Vagina (tissue), 2 donors: ENCODE results near the gene BNC2.

Source experiments
- POLR2A ChIP-seq, 2 donors: fragments of 450-650 bp; IDR thresholded peaks; one replicate each; pipeline ENCODE4 v1.6.1; 2017; ENCODE audit warnings: antibody characterized with exemption in 2 of 2, mild to moderate bottlenecking in 2 of 2, moderate library complexity in 2 of 2
- POLR2AphosphoS5 ChIP-seq, 2 donors: sonication (generic); formaldehyde crosslinking; IDR thresholded peaks; one replicate each; pipeline ENCODE4 v1.9.0; 2017; ENCODE audit warnings: antibody characterized with exemption in 2 of 2, mild to moderate bottlenecking in 2 of 2, low read depth in 1 of 2; ENCODE audit not compliant: insufficient read depth in 1 of 2
- TF ChIP-seq, protein P1 (sequence below), 3 experiments: fragments of 450-650 bp in 2 of 3; fragments of 200-600 bp in 1 of 3; sonication (generic) in 1 of 3; IDR thresholded peaks; one replicate each; pipeline ENCODE4 v1.5.1; 2017 to 2019; ENCODE audit warnings: antibody characterized with exemption in 3 of 3, mild to moderate bottlenecking in 2 of 3, moderate library complexity in 2 of 3

DNA sequence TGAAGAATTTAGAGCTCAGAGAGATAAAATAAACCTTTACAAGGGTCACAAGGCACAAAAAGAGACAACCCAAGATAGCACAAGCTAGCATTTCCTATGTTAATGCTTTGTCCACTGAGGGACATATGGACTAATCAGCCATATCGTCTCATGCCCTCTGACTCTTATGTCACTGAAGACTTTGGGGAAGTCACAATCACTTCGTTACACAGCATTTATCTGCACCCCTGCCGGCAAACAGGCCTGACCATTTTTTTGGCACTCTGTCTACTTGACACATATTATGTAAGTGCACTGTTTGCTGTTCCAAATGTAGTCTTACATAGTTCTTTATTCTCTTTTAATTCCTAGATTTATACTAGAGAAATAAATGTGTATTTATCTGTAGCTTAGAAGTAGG is 13.9 kb upstream of the BNC2 start:
- TF ChIP-seq, protein P1, sequence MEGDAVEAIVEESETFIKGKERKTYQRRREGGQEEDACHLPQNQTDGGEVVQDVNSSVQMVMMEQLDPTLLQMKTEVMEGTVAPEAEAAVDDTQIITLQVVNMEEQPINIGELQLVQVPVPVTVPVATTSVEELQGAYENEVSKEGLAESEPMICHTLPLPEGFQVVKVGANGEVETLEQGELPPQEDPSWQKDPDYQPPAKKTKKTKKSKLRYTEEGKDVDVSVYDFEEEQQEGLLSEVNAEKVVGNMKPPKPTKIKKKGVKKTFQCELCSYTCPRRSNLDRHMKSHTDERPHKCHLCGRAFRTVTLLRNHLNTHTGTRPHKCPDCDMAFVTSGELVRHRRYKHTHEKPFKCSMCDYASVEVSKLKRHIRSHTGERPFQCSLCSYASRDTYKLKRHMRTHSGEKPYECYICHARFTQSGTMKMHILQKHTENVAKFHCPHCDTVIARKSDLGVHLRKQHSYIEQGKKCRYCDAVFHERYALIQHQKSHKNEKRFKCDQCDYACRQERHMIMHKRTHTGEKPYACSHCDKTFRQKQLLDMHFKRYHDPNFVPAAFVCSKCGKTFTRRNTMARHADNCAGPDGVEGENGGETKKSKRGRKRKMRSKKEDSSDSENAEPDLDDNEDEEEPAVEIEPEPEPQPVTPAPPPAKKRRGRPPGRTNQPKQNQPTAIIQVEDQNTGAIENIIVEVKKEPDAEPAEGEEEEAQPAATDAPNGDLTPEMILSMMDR (IDR thresholded peaks at IDR 0.05) = no peak
- TF ChIP-seq POLR2A (IDR thresholded peaks at IDR 0.05) = no peak
- no peak for TF ChIP-seq POLR2AphosphoS5 (IDR thresholded peaks at IDR 0.05; ENCODE audit: insufficient read depth in 1 of 2, low read depth in 1 of 2)
